SK-N-SH (cell line): ENCODE measurements around the gene GDE1. TPM values are rescaled to one million over a fixed set of nuclear protein-coding genes. Genes with fewer than 3 reads are reported as not detected.

ENCODE experiments used
- CTCF ChIA-PET: fragments of 300-600, 350-600 bp; formaldehyde crosslinking; extraction: SDS; loops from one replicate; lab custom pipeline; 2021; lab: Yijun Ruan, JAX
- POLR2A ChIA-PET: fragments of 350-600 bp; sonication (Branson Sonifier 250); formaldehyde crosslinking; extraction: SDS; loops from one replicate; lab custom pipeline; 2020; ENCODE audit warnings: antibody characterized with exemption, inconsistent platforms; lab: Yijun Ruan, JAX
- DNase-seq: peaks from one replicate; pipeline ENCODE4 v3.0.0; 2012
- H2AFZ ChIP-seq: fragments of 200-600 bp; sonication (generic); 2 replicates; pipeline ENCODE4 v1.8.1; 2016; ENCODE audit warnings: antibody characterized with exemption, mild to moderate bottlenecking, low read depth
- H3F3A ChIP-seq: fragments of 200-600 bp; sonication (generic); replicated peaks from 2 replicates; pipeline ENCODE3; 2016; ENCODE audit warnings: antibody characterized with exemption, mild to moderate bottlenecking; ENCODE audit not compliant: insufficient read depth
- H3K27ac ChIP-seq, 2 experiments: fragments of 200-500 bp in 1 of 2; fragments of 200-600 bp in 1 of 2; sonication (Bioruptor generic) in 1 of 2; sonication (generic), shearing (Covaris generic) in 1 of 2; 2 replicates each; pipeline versions ENCODE4 v1.5.1 to v1.6.1; 2014 to 2016; ENCODE audit warnings: low read depth in 2 of 2, inconsistent platforms in 1 of 2, low read length in 1 of 2, mild to moderate bottlenecking in 1 of 2, mixed read lengths in 1 of 2
- H3K27me3 ChIP-seq: fragments of 200-600 bp; sonication (generic), shearing (Covaris generic); 2 replicates; pipeline ENCODE4 v1.6.1; 2016; ENCODE audit warnings: mixed run types; ENCODE audit not compliant: insufficient read depth
- H3K36me3 ChIP-seq, 2 experiments: fragments of 200-500 bp in 1 of 2; fragments of 200-600 bp in 1 of 2; sonication (Bioruptor generic) in 1 of 2; sonication (generic) in 1 of 2; replicated peaks in 1 of 2; 2 replicates each; pipeline versions ENCODE3 to v1.5.1; 2014 to 2016; ENCODE audit warnings: low read length in 1 of 2, mild to moderate bottlenecking in 1 of 2; ENCODE audit not compliant: insufficient read depth in 2 of 2, control insufficient read depth in 1 of 2
- H3K4me1 ChIP-seq, 2 experiments: fragments of 200-500 bp in 1 of 2; fragments of 200-600 bp in 1 of 2; sonication (Bioruptor generic) in 1 of 2; sonication (generic), shearing (Covaris generic) in 1 of 2; 2 replicates each; pipeline versions ENCODE4 v1.5.1 to v1.6.1; 2014 to 2016; ENCODE audit warnings: low read depth in 1 of 2, low read length in 1 of 2, mixed run types in 1 of 2; ENCODE audit not compliant: insufficient read depth in 2 of 2, control insufficient read depth in 1 of 2
- H3K4me2 ChIP-seq: fragments of 200-600 bp; sonication (generic), shearing (Covaris generic); 2 replicates; pipeline ENCODE4 v1.6.1; 2017; ENCODE audit warnings: mixed run types
- H3K4me3 ChIP-seq, 2 experiments: fragments of 200-500 bp in 1 of 2; fragments of 200-600 bp in 1 of 2; sonication (Bioruptor generic) in 1 of 2; sonication (generic), shearing (Covaris generic) in 1 of 2; 2 replicates each; pipeline versions ENCODE4 v1.5.1 to v1.8.1; 2014 to 2016; ENCODE audit warnings: low read depth in 2 of 2, inconsistent platforms in 1 of 2, low read length in 1 of 2, mild to moderate bottlenecking in 1 of 2, mixed read lengths in 1 of 2, moderate library complexity in 1 of 2
- H3K79me2 ChIP-seq: fragments of 200-600 bp; sonication (generic); 2 replicates; pipeline ENCODE4 v1.8.1; 2017; ENCODE audit warnings: mild to moderate bottlenecking; ENCODE audit not compliant: insufficient read depth
- H3K9ac ChIP-seq: fragments of 200-600 bp; sonication (generic); 2 replicates; pipeline ENCODE4 v1.6.1; 2017; ENCODE audit warnings: mixed run types
- H3K9me2 ChIP-seq: fragments of 200-600 bp; sonication (generic); 2 replicates; pipeline ENCODE4 v1.6.1; 2017; ENCODE audit warnings: mixed run types
- H3K9me3 ChIP-seq: fragments of 200-600 bp; sonication (generic); 2 replicates; pipeline ENCODE4 v1.6.1; 2017; ENCODE audit warnings: mixed run types, mild to moderate bottlenecking, moderate library complexity
- H4K20me1 ChIP-seq: fragments of 200-600 bp; sonication (generic); 2 replicates; pipeline ENCODE4 v1.6.1; 2017; ENCODE audit warnings: mild to moderate bottlenecking, mixed run types; ENCODE audit not compliant: insufficient read depth
- CHD2 ChIP-seq: fragments of 150-350 bp; IDR thresholded peaks from 2 replicates; pipeline ENCODE4 v1.6.1; 2018; ENCODE audit warnings: low read length; ENCODE audit not compliant: partially characterized antibody
- FOSL2 ChIP-seq: IDR thresholded peaks from 2 replicates; pipeline ENCODE4 v1.4.0; 2012; ENCODE audit warnings: low read depth, mild to moderate bottlenecking, moderate library complexity, borderline replicate concordance
- FOXJ3 ChIP-seq: sonication (generic); formaldehyde crosslinking; IDR thresholded peaks from 2 replicates; pipeline ENCODE4 v1.5.1; 2020; ENCODE audit warnings: mild to moderate bottlenecking, missing genetic modification reagents
- GATA2 ChIP-seq: sonication (generic); formaldehyde crosslinking; IDR thresholded peaks from 2 replicates; pipeline ENCODE4 v1.5.0; 2020; ENCODE audit warnings: mild to moderate bottlenecking, missing genetic modification reagents
- IRF3 ChIP-seq: fragments of 150-350 bp; IDR thresholded peaks from 2 replicates; pipeline ENCODE4 v1.6.1; 2016; ENCODE audit warnings: mild to moderate bottlenecking, low read depth, low read length
- JUND ChIP-seq: IDR thresholded peaks from 2 replicates; pipeline ENCODE4 v1.4.0; 2012
- RXRA ChIP-seq: IDR thresholded peaks from 2 replicates; pipeline ENCODE4 v1.4.0; 2012; ENCODE audit warnings: low read depth, mild to moderate bottlenecking, borderline replicate concordance
- SMC3 ChIP-seq: IDR thresholded peaks from 2 replicates; pipeline ENCODE4 v1.6.1; 2012; ENCODE audit warnings: low read depth, low read length, improper control_type of control experiment
- WGBS: methylation state at CpG from one replicate; pipeline ENCODE4 v1.1.6; 2017; ENCODE audit warnings: low lambda C conversion rate; 5-methylcytosine and 5-hydroxymethylcytosine counted together
- polyA plus RNA-seq, 3 experiments: library from polyadenylated mRNA; depleted of rRNA; stranded (reverse); fragments of >200 nt; gene quantifications; 2 replicates each; pipeline ENCODE4 v1.2.3, GENCODE V29; 2012
- TF ChIP-seq, protein P1 (sequence below): IDR thresholded peaks from 2 replicates; pipeline ENCODE4 v1.4.0; 2012; ENCODE audit warnings: low read depth
- TF ChIP-seq, protein P2 (sequence below): IDR thresholded peaks from 2 replicates; pipeline ENCODE4; 2012

The GDE1 gene
- polyA plus RNA-seq, 1 of the 3 experiments (the other 2 are of a cell fraction): 37.0 TPM

GRCh38 chr16:19463468-19464315, 58.2 kb downstream of the GDE1 start:
- Histone ChIP-seq H3K27ac (no peak overlapping the region), H3F3A (no peaks in the 10 kb centered on the region), H2AFZ (no peak overlapping the region), H3K9me2 (no peaks in the 10 kb centered on the region), H3K27me3 (no peaks in the 10 kb centered on the region), H3K9me3 (no peaks in the 10 kb centered on the region), H3K4me2 (no peak overlapping the region), H3K79me2 (no peaks in the 10 kb centered on the region), H3K4me1 (no peaks in the 10 kb centered on the region), H3K4me3 (no peak overlapping the region), H3K36me3 (no peaks in the 10 kb centered on the region), H4K20me1 (no peaks in the 10 kb centered on the region), H3K9ac (no peak overlapping the region)
- WGBS: 52% methylated on average over 12 of the region's 12 CpGs
- TF ChIP-seq, protein P1, sequence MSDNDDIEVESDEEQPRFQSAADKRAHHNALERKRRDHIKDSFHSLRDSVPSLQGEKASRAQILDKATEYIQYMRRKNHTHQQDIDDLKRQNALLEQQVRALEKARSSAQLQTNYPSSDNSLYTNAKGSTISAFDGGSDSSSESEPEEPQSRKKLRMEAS: no peak
- TF ChIP-seq, protein P2, sequence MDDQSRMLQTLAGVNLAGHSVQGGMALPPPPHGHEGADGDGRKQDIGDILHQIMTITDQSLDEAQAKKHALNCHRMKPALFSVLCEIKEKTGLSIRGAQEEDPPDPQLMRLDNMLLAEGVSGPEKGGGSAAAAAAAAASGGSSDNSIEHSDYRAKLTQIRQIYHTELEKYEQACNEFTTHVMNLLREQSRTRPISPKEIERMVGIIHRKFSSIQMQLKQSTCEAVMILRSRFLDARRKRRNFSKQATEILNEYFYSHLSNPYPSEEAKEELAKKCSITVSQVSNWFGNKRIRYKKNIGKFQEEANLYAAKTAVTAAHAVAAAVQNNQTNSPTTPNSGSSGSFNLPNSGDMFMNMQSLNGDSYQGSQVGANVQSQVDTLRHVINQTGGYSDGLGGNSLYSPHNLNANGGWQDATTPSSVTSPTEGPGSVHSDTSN: no peak
- no peak for TF ChIP-seq RXRA
- no peak for TF ChIP-seq IRF3
- TF ChIP-seq SMC3: no peak
- no peak for TF ChIP-seq CHD2
- no peak for TF ChIP-seq FOXJ3 (CRISPR knock-in tag)
- TF ChIP-seq FOSL2: no peak
- TF ChIP-seq GATA2 (CRISPR knock-in tag): no peak
- CTCF ChIA-PET: no interaction called here
- DNase-seq: no peak
- POLR2A ChIA-PET: no interaction called here

DNA sequence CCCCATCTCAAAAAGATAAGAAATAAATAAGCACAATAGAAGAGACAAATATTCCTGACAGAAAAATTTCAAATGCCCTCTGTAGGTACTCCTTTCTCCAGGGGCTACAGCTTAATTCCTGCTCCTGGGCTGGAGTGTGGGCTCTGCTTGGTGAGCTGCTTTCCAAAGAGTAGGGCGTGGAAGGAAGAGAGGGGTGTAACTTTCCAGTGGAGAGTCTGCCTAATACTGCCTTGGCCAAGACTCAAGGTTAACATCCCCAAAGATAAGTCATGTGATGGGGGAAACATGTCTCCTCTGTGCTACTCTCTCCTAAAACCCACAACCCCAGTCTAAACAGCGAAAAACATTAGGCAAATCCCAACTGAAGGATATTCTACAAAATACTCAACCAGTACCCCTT, 61.5 kb downstream of the GDE1 start:
- WGBS: 47% methylated on average over 2 of the region's 2 CpGs
- CTCF ChIA-PET: interaction anchor here (1.4 kb wide), 1 partner anchor 71 kb away, joined by 5 read pairs; no protein-coding TSS in a partner anchor

More for the DNA sequence above, 61.5 kb downstream of the GDE1 start:
- H3K27me3 ChIP-seq: no peaks in the 10 kb centered on the region
- H4K20me1 ChIP-seq: no peaks in the 10 kb centered on the region
- H3K9me3 ChIP-seq: no peaks in the 10 kb centered on the region
- no peaks in the 10 kb centered on the region for H3K36me3 ChIP-seq
- H3F3A ChIP-seq: no peaks in the 10 kb centered on the region
- H2AFZ ChIP-seq: no peak overlapping the region
- no peak overlapping the region for H3K4me2 ChIP-seq
- H3K4me3 ChIP-seq: no peak overlapping the region
- TF ChIP-seq JUND: no peak
- TF ChIP-seq GATA2 (CRISPR knock-in tag): no peak
- no peak for TF ChIP-seq FOSL2
- H3K9me2 ChIP-seq: no peaks in the 10 kb centered on the region
- H3K9ac ChIP-seq: no peak overlapping the region
- POLR2A ChIA-PET: no interaction called here
- no peak overlapping the region for H3K27ac ChIP-seq
- no peak for DNase-seq
- no peaks in the 10 kb centered on the region for H3K79me2 ChIP-seq
- no peaks in the 10 kb centered on the region for H3K4me1 ChIP-seq
